K562 (cell line): Measurements from ENCODE around the gene DERL3. TPM values are rescaled to one million over a fixed set of nuclear protein-coding genes. Genes with fewer than 3 reads are reported as not detected.
A peak's percentile ranks its signal among the peaks of the same experiment; 100 is the strongest.

Source experiments
- ATAC-seq: fragments of 200-7000 bp; cut with Tn5 transposase; 3 replicates; pipeline ENCODE4 v1.9.1; 2020; ENCODE audit warnings: moderate library complexity
- BruUV-seq: library from RNA; stranded (reverse); fragments of 400-500 nt; replicated peaks from 2 replicates; lab custom pipeline; 2021; lab: Mats Ljungman, UMichigan
- CTCF ChIA-PET: fragments of 300-600 bp; formaldehyde crosslinking; extraction: SDS; loops from one replicate; lab custom pipeline; 2021; ENCODE audit warnings: low intra/inter-chr PET ratio; lab: Yijun Ruan, JAX
- POLR2A ChIA-PET: fragments of 300-600, 350-650 bp; sonication (Branson Sonifier 250); formaldehyde crosslinking; extraction: SDS; loops from one replicate; lab custom pipeline; 2021; ENCODE audit warnings: antibody characterized with exemption, inconsistent platforms; lab: Yijun Ruan, JAX
- DNase-seq, 4 experiments: peaks; one replicate each; pipeline versions ENCODE4 v3.0.0 to v3.0.0-alpha.2; 2011 to 2018; ENCODE audit warnings: low spot score in 3 of 4, mixed read lengths in 3 of 4; ENCODE audit errors: extremely low read depth in 1 of 4
- FAIRE-seq: peaks from 2 replicates; lab custom pipeline; 2011; peaks lifted over from hg19 to GRCh38; lab: Jason Lieb, UNC
- H2AFZ ChIP-seq: 2 replicates; pipeline ENCODE4 v1.6.0; 2011; ENCODE audit warnings: low read depth, low read length, control low read depth, inconsistent platforms
- H3K27ac ChIP-seq: fragments of 200-600 bp; 3 replicates; pipeline ENCODE4 v1.8.0; 2011; ENCODE audit warnings: low read depth, mild to moderate bottlenecking, control low read depth, inconsistent platforms, low read length, moderate library complexity, mixed read lengths; ENCODE audit errors: extremely low read depth
- H3K27me3 ChIP-seq, 2 experiments: fragments of 300-600 bp in 1 of 2; 2 replicates in 1 of 2; 3 replicates in 1 of 2; pipeline versions ENCODE4 v1.6.0 to v1.8.0; 2011; ENCODE audit warnings: inconsistent platforms in 2 of 2, low read length in 2 of 2, mild to moderate bottlenecking in 1 of 2, mixed read lengths in 1 of 2, moderate library complexity in 1 of 2; ENCODE audit not compliant: control insufficient read depth in 2 of 2, insufficient read depth in 2 of 2
- H3K36me3 ChIP-seq: fragments of 300-600 bp; 3 replicates; pipeline ENCODE4 v1.8.0; 2011; ENCODE audit warnings: mild to moderate bottlenecking, low read length, inconsistent platforms; ENCODE audit not compliant: control insufficient read depth, insufficient read depth
- H3K4me1 ChIP-seq, 2 experiments: fragments of 200-600 bp in 1 of 2; replicated peaks in 1 of 2; 2 replicates in 1 of 2; 3 replicates in 1 of 2; pipeline versions ENCODE4 v1.5.1 to v1.8.0; 2011; ENCODE audit warnings: inconsistent platforms in 2 of 2, low read length in 2 of 2, mild to moderate bottlenecking in 1 of 2, mixed read lengths in 1 of 2, moderate library complexity in 1 of 2; ENCODE audit not compliant: control insufficient read depth in 2 of 2, insufficient read depth in 2 of 2
- H3K4me2 ChIP-seq: 2 replicates; pipeline ENCODE4 v1.6.1; 2011; ENCODE audit warnings: low read length, control low read depth, inconsistent platforms, mixed read lengths; ENCODE audit not compliant: insufficient read depth
- H3K4me3 ChIP-seq: fragments of 200-600 bp; sonication (generic), shearing (Covaris generic); 2 replicates; pipeline ENCODE4 v1.5.1; 2016; ENCODE audit warnings: control low read depth, inconsistent platforms
- H3K79me2 ChIP-seq: fragments of 200-600 bp; 3 replicates; pipeline ENCODE4 v1.8.0; 2011; ENCODE audit warnings: low read length, inconsistent platforms; ENCODE audit not compliant: control insufficient read depth, insufficient read depth
- H3K9ac ChIP-seq, 2 experiments: 2 replicates each; pipeline versions ENCODE4 v1.6.0 to v1.6.1; 2011; ENCODE audit warnings: low read depth in 2 of 2, low read length in 2 of 2, control low read depth in 1 of 2, inconsistent platforms in 1 of 2, mild to moderate bottlenecking in 1 of 2, mixed read lengths in 1 of 2; ENCODE audit not compliant: insufficient read depth in 1 of 2
- H3K9me1 ChIP-seq: one replicate; pipeline ENCODE4 v1.6.0; 2011; ENCODE audit warnings: inconsistent platforms, mild to moderate bottlenecking, low read length, moderate library complexity; ENCODE audit not compliant: control insufficient read depth, insufficient read depth
- H3K9me3 ChIP-seq: replicated peaks from 2 replicates; pipeline ENCODE4 v1.5.1; 2011; ENCODE audit warnings: low read depth, low read length, inconsistent platforms; ENCODE audit not compliant: control insufficient read depth, insufficient read depth
- H4K20me1 ChIP-seq: replicated peaks from 2 replicates; pipeline ENCODE4 v1.6.1; 2011; ENCODE audit warnings: low read length, inconsistent platforms, mixed read lengths; ENCODE audit not compliant: control insufficient read depth, insufficient read depth
- ASH1L ChIP-seq: fragments of 450-650 bp; IDR thresholded peaks from 2 replicates; pipeline ENCODE4 v1.6.1; 2018; ENCODE audit warnings: borderline replicate concordance, mild to moderate bottlenecking, low read depth; ENCODE audit not compliant: partially characterized antibody
- CBFA2T2 ChIP-seq: fragments of 450-650 bp; conservative IDR thresholded peaks from 2 replicates; pipeline ENCODE4 v1.6.1; 2017; ENCODE audit warnings: mild to moderate bottlenecking
- HNRNPK ChIP-seq: fragments of 200-400 bp; formaldehyde crosslinking; IDR thresholded peaks from one replicate; pipeline ENCODE4 v1.6.1; 2018; ENCODE audit warnings: mild to moderate bottlenecking, low read depth, low read length; ENCODE audit not compliant: poor library complexity, severe bottlenecking
- PTTG1 ChIP-seq: fragments of 450-650 bp; IDR thresholded peaks from 2 replicates; pipeline ENCODE4 v1.6.1; 2016; ENCODE audit warnings: low read depth, mild to moderate bottlenecking, missing genetic modification characterization, missing compliant biosample characterization
- SAFB2 ChIP-seq: fragments of 200-400 bp; formaldehyde crosslinking; IDR thresholded peaks from 2 replicates; pipeline ENCODE4 v1.6.1; 2018; ENCODE audit warnings: borderline replicate concordance, low read length, low read depth, moderate library complexity; ENCODE audit not compliant: severe bottlenecking
- SRSF7 ChIP-seq: fragments of 200-400 bp; formaldehyde crosslinking; optimal IDR thresholded peaks from 2 replicates; pipeline ENCODE3; 2017; ENCODE audit warnings: mild to moderate bottlenecking, low read depth, low read length
- SUPT5H ChIP-seq: fragments of 450-650 bp; IDR thresholded peaks from 2 replicates; pipeline ENCODE4 v1.6.1; 2016
- TBP ChIP-seq: optimal IDR thresholded peaks from 2 replicates; pipeline ENCODE3; 2011; ENCODE audit warnings: low read depth, low read length, improper control_type of control experiment
- TEAD4 ChIP-seq, 2 experiments: sonication (generic) in 1 of 2; formaldehyde crosslinking in 1 of 2; IDR thresholded peaks; 2 replicates each; pipeline versions ENCODE4 v1.6.1 to v1.8.0; 2012 to 2022; ENCODE audit warnings: borderline replicate concordance in 1 of 2, inconsistent platforms in 1 of 2, low read length in 1 of 2, mild to moderate bottlenecking in 1 of 2, missing genetic modification reagents in 1 of 2
- WGBS: fragments of 100-300 bp; shearing (Covaris generic); methylation state at CpG from one replicate; pipeline ENCODE4 v1.1.6; 2016; ENCODE audit warnings: low coverage, mixed read lengths; ENCODE audit not compliant: insufficient coverage; ENCODE audit errors: missing lambda C conversion rate; 5-methylcytosine and 5-hydroxymethylcytosine counted together
- in situ Hi-C: fragments of 300-500 bp; cut with MboI; formaldehyde crosslinking; loops from 4 replicates; pipeline ENCODE4 v1.15.0; 2018; ENCODE audit warnings: inconsistent platforms, mixed read lengths
- intact Hi-C: fragments of 100-400 bp; cut with micrococcal nuclease; formaldehyde crosslinking; loops from 2 replicates; pipeline ENCODE4 v1.14.2; 2022
- polyA plus RNA-seq, 8 experiments: library from polyadenylated mRNA; depleted of rRNA in 4 of 8; stranded (reverse) in 5 of 8; unstranded in 3 of 8; fragments of >200 nt; fragmentation: Nextera tagmentation in 2 of 8; fragmentation: Illumina TruSeq in 1 of 8; extraction: Ambion mirVana in 2 of 8; extraction: Trizol in 1 of 8; gene quantifications; 2 replicates each; pipeline versions ENCODE4 v1.2.1 to v1.2.3, GENCODE V29; 2011 to 2014; ENCODE audit warnings: inconsistent platforms in 1 of 8, missing spikeins in 1 of 8
- total RNA-seq, 7 experiments: library from RNA; depleted of rRNA in 6 of 7; stranded (reverse); fragments of >200 nt in 6 of 7; fragmentation: Illumina TruSeq in 2 of 7; extraction: Trizol in 2 of 7; gene quantifications; 2 replicates each; pipeline versions ENCODE4 v1.2.1 to v1.2.3, GENCODE V29; 2011 to 2021; ENCODE audit warnings: low replicate concordance in 1 of 7
- TF ChIP-seq, protein P1 (sequence below): fragments of 450-650 bp; formaldehyde crosslinking; IDR thresholded peaks from 2 replicates; pipeline ENCODE4 v1.4.0; 2022; ENCODE audit warnings: missing genetic modification characterization
- TF ChIP-seq, protein P2 (sequence below): fragments of 450-650 bp; IDR thresholded peaks from 2 replicates; pipeline ENCODE4 v1.6.1; 2016; ENCODE audit warnings: low read depth, mild to moderate bottlenecking, moderate library complexity
- TF ChIP-seq, protein P3 (sequence below): sonication (generic); IDR thresholded peaks from 2 replicates; pipeline ENCODE4 v1.6.1; 2016

The DERL3 gene
- total and polyA plus RNA-seq, 9 of the 15 experiments (the other 6 are each of a cell fraction or from before 2014, with no cell fraction given), result 1.3 to 12.4 (median 4.8) TPM

DNA sequence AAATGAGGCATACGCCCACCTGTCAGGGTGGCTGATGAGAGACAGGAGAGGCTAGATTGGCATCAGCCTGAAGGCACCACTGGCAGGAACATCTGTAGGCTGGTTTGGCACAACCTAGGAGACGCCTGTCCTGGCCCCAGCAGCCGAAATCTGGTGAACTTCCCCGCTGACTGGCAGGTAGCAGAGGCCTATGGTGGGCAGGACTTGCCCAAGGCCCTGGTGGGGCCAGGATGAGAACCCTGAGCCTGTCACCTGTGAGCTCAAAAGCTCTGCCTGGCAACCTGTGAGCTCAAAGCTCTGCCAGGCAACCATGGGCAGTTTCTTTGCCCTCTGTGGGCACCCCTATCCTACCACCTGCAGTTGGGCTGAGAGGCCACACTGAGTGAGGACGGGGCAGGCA, 2.5 kb downstream of the DERL3 start (continued):
- TF ChIP-seq, protein P1, sequence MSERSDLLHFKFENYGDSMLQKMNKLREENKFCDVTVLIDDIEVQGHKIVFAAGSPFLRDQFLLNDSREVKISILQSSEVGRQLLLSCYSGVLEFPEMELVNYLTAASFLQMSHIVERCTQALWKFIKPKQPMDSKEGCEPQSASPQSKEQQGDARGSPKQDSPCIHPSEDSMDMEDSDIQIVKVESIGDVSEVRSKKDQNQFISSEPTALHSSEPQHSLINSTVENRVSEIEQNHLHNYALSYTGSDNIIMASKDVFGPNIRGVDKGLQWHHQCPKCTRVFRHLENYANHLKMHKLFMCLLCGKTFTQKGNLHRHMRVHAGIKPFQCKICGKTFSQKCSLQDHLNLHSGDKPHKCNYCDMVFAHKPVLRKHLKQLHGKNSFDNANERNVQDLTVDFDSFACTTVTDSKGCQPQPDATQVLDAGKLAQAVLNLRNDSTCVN (CRISPR knock-in tag), result no peak

DNA sequence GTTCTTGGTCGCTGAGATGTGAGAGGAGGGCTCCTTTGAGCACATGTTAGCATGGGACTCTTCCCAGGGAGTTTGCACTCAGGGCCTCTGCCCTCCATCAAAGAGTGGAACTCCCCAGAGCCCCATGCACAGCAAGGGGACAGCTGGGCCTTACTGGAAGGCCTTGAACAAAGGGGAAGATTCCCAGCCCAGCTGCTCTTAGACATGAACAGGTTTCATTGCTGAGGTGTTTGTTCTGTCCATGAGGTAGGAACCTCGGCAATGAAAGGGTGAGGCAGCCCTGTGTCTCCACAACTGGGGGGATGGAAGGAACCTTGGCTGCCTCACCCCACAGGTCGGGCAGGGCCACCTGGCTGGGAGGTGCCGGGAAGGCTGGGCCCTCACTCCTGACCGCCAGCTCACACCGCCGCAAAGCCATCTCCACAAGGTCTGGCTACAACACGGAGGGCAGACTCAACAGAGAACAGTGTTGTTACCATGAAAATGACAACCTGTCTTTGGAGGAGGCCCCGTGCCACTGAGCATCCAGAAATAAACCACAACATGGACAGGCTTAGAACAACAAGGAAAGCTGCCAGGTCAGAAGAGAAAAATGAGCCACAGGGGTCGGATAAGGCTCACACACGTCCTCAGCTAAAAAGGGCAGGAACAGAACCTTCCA, 3.2 kb downstream of the DERL3 start:
- ChIA-PET CTCF (no interaction called here), POLR2A (interaction anchor here (0.7 to 1.5 kb wide), 4 partner anchors 9 to 217 kb away, joined by 3 to 5 read pairs (median 4); no protein-coding TSS in a partner anchor)
- Histone ChIP-seq H2AFZ (no peak overlapping the region), H3K9me3 (no peaks in the 10 kb centered on the region), H3K4me1 (peaks cover 2 to 39% of the 10 kb centered on the region in 2 experiments; a peak in 4 of 5 replicates), H3K27me3 (no peaks in the 10 kb centered on the region), H3K9ac (peak overlapping the region in 1 of 2 experiments; percentile 17; a peak in 1 of 4 replicates), H3K9me1 (no peaks in the 10 kb centered on the region), H3K27ac (no peak overlapping the region), H4K20me1 (no peaks in the 10 kb centered on the region; the same call in 1 of the 2 replicates), H3K4me3 (no peak overlapping the region), H3K36me3 (peaks cover 38% of the 10 kb centered on the region; the same call in 2 of the 3 replicates), H3K4me2 (no peak overlapping the region), H3K79me2 (no peaks in the 10 kb centered on the region)
- no peak for FAIRE-seq
- in situ Hi-C loops (no loop called here), intact Hi-C loops (no loop called here)
- no peak for ATAC-seq
- BruUV-seq, result no TSS peak
- no peak for DNase-seq
- 37% methylated on average over 6 of the region's 11 CpGs for WGBS
- TF ChIP-seq ASH1L, result no peak
- no peak for TF ChIP-seq TEAD4 (IDR thresholded peaks at IDR 0.05; ENCODE audit: low read length)
- TF ChIP-seq TEAD4 (CRISPR knock-in tag; IDR thresholded peaks at IDR 0.05; ENCODE audit: borderline replicate concordance), result no peak
- no peak for TF ChIP-seq PTTG1 (tag)
- no peak for TF ChIP-seq SAFB2
- no peak for TF ChIP-seq CBFA2T2
- no peak for TF ChIP-seq TBP
- TF ChIP-seq, protein P2, sequence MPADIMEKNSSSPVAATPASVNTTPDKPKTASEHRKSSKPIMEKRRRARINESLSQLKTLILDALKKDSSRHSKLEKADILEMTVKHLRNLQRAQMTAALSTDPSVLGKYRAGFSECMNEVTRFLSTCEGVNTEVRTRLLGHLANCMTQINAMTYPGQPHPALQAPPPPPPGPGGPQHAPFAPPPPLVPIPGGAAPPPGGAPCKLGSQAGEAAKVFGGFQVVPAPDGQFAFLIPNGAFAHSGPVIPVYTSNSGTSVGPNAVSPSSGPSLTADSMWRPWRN, result no peak
- TF ChIP-seq, protein P3, sequence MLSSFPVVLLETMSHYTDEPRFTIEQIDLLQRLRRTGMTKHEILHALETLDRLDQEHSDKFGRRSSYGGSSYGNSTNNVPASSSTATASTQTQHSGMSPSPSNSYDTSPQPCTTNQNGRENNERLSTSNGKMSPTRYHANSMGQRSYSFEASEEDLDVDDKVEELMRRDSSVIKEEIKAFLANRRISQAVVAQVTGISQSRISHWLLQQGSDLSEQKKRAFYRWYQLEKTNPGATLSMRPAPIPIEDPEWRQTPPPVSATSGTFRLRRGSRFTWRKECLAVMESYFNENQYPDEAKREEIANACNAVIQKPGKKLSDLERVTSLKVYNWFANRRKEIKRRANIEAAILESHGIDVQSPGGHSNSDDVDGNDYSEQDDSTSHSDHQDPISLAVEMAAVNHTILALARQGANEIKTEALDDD, result no peak
- TF ChIP-seq SRSF7, result no peak
- no peak for TF ChIP-seq SUPT5H
- no peak for TF ChIP-seq HNRNPK
